GM19324 (cell line): ENCODE data around the gene UBA6.
"Not testable (repeated sequence)": the region's sequence is repeated elsewhere in the genome, so short reads cannot be mapped to it uniquely, and the experiment has no call there.

ENCODE experiments used
- ATAC-seq: cut with Tn5 transposase; IDR thresholded peaks from one replicate; pipeline ENCODE4 v1.9.1; 2021; ENCODE audit warnings: mild to moderate bottlenecking, moderate library complexity; ENCODE audit not compliant: unreplicated experiment, low FRiP score

The UBA6 gene

DNA sequence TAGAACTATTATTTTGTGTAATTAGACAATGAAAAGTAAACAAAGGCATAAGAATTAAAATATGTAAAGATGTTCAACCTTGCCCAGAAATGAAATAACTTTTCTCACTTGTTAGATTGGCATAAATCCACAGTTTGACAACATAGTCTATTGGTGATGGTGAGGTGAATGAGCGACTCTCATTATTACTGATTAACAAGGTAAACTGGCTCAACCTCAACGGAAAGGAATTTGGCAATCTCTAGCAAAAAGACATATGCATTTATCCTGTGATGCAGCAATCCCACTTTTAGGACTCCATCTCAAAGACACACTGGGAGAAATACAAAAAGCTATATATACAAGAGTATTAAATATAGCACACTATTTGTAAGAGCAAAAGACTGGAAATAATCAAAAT lies 22.3 kb downstream of the UBA6 start:
- ATAC-seq = no peak

DNA sequence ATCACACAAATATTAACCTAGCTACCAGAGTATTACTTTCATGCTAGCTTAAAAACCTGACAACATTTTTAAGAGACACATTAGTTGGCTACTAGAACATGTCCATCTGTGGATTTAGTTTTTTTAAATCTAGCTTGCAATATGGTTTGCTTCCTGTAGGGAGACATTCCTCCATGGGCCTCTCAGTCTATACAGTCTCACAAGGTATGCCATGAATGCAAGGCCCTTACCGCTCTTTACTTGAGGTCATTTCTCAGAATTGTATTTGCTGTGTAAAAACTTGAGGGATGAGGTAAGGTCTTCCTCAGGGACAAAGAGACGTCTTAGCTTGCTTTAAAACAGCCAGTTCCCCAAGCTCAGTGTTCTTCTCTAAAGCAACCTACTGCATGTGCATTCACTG lies 26.9 kb downstream of the UBA6 start:
- no peak for ATAC-seq

GRCh38 chr4:67668315-67668714 lies 32.6 kb downstream of the UBA6 start:
- no peak for ATAC-seq

- ATAC-seq = no peak
These were observed 40.5 kb downstream of the UBA6 start for GRCh38 chr4:67660418-67660817.

DNA sequence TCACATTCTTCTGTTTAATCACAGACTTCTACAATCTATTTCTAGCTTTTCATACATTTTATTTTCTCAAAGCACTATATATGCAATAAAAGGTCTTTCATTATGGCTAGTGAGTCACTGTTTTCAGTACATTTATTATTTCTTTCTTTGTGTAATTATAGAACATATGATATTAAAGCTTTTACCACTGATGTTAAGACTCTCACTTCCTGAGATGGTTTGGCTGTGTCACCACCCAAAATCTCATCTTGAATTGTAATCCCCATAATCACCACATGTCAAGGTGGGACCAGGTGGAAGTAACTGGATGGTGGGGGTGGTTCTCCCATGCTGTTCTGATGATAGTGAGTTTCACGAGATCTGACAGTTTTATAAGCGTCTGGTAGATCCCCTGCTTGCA lies 41.9 kb downstream of the UBA6 start:
- no peak for ATAC-seq

DNA sequence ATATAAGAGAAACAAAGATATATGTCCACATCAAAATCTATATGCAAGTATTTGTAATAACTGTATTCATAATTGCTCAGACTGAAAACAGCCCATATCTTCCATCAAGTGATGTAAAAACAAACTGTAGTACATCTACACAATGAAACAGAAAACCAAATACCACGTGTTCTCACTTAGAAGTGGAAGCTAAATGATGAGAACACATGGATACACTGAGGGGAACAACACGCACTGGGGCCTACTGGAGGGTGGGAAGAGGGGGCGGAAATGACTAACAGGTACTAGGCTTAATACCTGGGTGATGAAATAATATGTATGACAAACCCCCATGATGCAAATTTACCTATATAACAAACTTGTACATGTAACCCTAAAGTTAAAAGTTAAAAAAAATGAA lies 42.7 kb downstream of the UBA6 start:
- ATAC-seq = no peak

GRCh38 chr4:67651536-67651935 lies 49.4 kb downstream of the UBA6 start:
- ATAC-seq = no peak

DNA sequence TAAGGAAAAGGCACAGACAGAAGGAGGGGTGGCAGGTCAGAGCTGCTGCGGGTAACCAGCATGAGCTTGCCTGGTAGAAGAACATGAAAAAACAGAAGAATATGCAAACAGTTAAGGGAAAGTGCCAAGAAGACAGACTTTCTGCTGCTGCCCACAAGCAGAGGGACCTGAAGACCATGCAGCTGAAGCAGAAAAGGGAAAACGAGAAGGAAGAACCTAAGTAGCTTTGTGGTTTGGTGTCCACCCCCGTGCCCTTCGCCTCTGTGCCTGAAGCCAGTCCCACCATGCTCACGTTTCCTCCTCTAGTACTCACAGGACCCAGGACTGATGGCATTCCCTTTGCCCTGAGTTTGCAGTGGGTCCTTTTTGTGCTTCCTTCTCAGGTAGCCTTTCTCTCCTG lies 62.8 kb downstream of the UBA6 start:
- ATAC-seq = no peak

DNA sequence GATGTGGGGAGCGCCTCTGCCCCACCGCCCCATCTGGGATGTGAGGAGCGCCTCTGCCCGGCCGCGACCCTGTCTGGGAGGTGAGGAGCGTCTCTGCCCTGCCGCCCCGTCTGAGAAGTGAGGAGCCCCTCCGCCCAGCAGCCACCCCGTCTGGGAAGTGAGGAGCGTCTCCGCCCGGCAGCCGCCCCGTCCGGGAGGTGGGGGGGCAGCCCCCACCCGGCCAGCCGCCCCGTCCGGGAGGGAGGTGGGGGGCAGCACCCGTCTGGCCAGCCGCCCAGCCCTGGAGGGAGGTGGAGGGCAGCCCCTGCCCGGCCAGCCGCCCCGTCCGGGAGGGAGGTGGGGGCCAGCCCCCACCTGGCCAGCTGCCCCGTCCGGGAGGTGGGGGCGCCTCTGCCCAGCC lies 64.0 kb downstream of the UBA6 start:
- not testable (repeated sequence) for ATAC-seq

DNA sequence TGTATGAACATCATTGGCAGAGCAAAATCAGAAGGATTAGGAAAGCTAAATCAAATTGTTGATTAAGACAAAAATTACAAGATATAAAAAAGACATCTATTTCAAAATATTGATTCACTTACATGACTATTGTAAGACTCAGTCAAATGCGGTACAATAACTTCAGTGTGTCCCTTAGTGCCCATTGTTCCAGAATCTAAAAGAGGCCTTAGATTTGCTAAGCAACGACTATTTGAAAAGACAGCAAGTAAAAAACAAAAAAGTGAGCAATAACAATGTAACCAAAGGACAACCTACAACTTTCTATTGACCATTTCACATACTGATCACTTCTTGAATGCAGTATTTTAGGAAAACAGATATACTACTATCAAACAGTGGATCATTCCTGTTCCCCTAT lies 65.6 kb downstream of the UBA6 start:
- ATAC-seq = no peak

GRCh38 chr4:67634741-67635140 lies 66.2 kb downstream of the UBA6 start:
- no peak for ATAC-seq

GRCh38 chr4:67632492-67632891 lies 68.5 kb downstream of the UBA6 start:
- no peak for ATAC-seq

DNA sequence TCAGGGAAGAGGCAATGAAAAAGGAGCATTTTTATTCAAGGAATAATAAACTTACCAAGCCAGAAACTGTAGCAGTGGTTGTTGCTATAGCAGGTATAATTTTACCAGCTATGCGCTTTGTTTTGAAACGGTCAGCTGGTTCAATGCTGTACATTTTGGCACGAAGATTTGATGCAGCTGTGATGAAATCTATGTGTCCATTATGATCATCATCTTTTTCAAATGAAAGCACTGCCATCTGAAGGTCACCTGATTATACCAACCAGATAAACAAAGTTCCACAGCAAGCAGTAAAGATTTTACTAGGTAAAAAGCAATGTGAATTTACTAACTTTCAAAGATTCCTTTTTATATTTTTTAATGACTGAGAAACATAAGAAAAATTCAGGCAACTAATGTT lies 76.0 kb downstream of the UBA6 start:
- ATAC-seq = no peak

GRCh38 chr4:67616478-67616877 lies 84.5 kb downstream of the UBA6 start:
- no peak for ATAC-seq

GRCh38 chr4:67615119-67615518 lies 85.8 kb downstream of the UBA6 start:
- no peak for ATAC-seq

GRCh38 chr4:67614186-67614585 lies 86.8 kb downstream of the UBA6 start:
- ATAC-seq = no peak

- no peak for ATAC-seq
These were observed 92.9 kb downstream of the UBA6 start for GRCh38 chr4:67608027-67608426.

DNA sequence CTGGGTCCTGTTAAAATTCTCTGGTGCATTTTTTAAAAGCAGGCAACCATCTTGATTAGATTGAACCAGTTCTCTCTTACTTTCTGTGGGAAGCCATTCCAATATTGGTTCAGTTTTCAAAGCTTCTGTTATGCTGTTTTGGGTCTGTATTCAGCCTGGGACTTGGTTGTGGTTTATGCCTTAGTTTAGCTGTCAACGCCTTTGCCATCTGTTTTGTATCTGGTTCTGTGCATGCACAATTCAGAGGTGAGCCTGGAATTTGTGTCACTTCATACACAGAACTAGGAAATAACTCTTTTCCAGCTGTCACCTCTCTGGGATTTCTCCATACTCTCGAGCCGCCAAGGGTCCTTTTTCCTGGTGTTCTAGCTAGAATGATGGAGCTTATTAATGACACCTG lies 96.2 kb downstream of the UBA6 start:
- ATAC-seq = no peak

DNA sequence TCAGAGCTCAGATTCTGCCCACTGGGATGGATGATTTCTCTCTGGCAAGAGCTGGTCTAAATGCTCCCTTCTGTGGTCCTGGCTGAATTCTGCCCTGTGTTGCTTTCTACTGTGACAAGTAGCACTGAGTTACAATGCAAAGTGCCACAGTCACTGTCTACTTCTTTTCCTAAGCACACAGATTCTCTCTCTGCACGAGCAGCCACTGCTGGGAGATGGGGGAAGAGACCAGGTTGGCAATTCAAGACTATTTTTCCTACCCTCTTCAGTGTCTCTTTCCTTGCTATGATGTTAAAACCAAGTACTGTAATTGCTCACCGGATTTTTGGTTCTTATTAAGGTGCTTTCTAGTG lies 97.0 kb downstream of the UBA6 start:
- no peak for ATAC-seq

GRCh38 chr4:67603310-67604028 lies 97.5 kb downstream of the UBA6 start:
- no peak for ATAC-seq

DNA sequence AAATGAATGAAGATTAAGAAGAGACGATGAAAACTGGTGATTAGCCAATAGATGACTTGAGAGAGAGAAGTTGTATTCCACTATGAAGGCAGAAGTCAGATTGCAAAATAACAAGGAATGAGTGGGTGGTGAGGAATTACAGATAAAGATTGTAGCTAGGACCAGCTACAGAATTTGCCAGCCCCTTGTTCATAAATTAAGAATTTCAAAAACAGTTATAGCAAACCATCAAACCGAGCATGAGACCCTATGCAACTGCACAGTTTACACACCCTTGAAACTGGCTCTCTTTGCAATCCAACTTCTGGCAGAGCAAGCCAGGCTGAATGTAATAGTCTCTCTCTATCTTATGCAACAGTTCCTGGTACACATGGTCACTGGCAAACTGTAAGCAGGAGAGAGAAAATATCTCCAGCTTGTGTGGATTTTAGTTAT lies 107.2 kb downstream of the UBA6 start:
- no peak for ATAC-seq

DNA sequence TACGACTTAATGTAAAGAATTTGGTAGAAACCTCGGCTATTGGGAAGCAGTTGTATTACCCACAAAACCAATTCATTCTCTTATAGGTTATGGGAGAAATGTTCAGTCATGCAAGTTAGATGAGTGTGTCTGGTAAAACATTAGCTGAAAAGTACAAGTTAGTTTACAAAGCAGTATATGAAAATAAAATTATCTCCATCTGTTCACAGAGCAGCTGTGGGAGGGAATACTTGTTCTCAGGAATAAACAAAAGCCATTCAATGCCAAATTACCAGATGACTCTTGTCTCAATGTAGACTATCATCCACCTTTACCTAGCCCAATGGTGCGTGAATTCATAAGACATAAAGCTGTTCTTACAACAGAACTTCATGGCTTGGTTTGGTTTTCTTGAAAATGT lies 113.8 kb downstream of the UBA6 start:
- ATAC-seq = no peak

DNA sequence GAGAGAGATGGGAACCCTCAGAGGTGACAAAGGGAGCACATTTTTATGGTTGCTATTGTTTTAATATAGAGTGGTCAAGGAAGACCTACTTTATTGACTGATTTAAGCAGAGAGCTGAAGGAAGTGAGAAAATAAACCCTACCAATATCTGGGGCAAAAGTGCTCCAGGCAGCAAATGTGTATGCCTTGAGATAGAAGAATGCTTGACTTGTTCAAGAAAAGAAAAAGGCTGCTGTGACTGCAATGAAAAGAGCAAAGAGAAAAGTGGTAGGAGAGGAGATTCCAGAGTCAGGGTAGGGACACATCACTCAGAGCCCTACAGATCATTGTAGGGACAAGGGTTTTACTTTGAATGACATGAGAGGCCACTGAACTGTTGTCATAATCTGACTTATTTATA lies 116.5 kb downstream of the UBA6 start:
- no peak for ATAC-seq
